ENCODE measurements around the gene IL1R2. TPM values are rescaled to one million over a fixed set of nuclear protein-coding genes. Genes with fewer than 3 reads are reported as not detected.

Gene IL1R2
- total and polyA plus RNA-seq, 9 of the 15 experiments (the other 6 are each of a cell fraction or from before 2014, with no cell fraction given), result 0.13 TPM; not detected in 8

DNA sequence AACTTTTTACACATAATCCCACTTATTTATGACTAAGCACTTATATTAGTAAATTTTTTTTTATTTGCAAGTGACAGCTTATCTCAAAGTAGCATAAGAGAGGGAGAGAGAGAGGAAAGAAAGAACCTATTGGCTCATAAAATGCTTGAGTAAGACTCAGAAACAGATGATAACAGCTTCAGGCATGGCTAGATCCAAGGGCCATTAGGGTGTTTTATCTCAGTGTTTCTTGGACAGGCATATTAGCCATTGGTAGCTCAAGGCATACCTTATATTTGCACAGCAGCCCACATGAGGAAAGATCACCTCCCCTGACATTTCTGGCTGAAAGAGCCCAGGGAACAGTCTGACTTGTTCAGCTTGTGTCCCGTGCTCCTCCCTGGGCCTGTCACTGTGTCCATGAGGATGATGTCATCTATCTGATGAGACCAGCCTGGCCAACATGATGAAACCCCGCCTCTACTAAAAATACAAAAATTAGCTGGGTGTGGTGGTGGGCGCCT is 64.4 kb downstream of the IL1R2 start (continued):
- TF ChIP-seq PHB2 (IDR thresholded peaks at IDR 0.05; ENCODE audit: low read depth), result no peak
- peak; percentile 34; the same call in 1 of the 2 replicates for TF ChIP-seq TAL1 (IDR thresholded peaks at IDR 0.05)
- no peak for TF ChIP-seq CHD4 (IDR thresholded peaks at IDR 0.05; ENCODE audit: insufficient read depth, insufficient replicate concordance, low read depth, low read length, poor library complexity, severe bottlenecking)
- no peak for TF ChIP-seq ESRRB (CRISPR knock-in tag; IDR thresholded peaks at IDR 0.05; ENCODE audit: borderline replicate concordance)
- TF ChIP-seq ZNF175 (CRISPR knock-in tag; IDR thresholded peaks at IDR 0.05; ENCODE audit: low read depth), result no peak
- TF ChIP-seq, protein P1, sequence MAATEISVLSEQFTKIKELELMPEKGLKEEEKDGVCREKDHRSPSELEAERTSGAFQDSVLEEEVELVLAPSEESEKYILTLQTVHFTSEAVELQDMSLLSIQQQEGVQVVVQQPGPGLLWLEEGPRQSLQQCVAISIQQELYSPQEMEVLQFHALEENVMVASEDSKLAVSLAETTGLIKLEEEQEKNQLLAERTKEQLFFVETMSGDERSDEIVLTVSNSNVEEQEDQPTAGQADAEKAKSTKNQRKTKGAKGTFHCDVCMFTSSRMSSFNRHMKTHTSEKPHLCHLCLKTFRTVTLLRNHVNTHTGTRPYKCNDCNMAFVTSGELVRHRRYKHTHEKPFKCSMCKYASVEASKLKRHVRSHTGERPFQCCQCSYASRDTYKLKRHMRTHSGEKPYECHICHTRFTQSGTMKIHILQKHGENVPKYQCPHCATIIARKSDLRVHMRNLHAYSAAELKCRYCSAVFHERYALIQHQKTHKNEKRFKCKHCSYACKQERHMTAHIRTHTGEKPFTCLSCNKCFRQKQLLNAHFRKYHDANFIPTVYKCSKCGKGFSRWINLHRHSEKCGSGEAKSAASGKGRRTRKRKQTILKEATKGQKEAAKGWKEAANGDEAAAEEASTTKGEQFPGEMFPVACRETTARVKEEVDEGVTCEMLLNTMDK (IDR thresholded peaks at IDR 0.05; ENCODE audit: borderline replicate concordance, insufficient read depth, low read depth, low read length, poor library complexity, severe bottlenecking), result no peak
- no peak for TF ChIP-seq RBM15 (IDR thresholded peaks at IDR 0.05; ENCODE audit: insufficient read depth, low read length)
- TF ChIP-seq ZNF644 (tag; IDR thresholded peaks at IDR 0.05; ENCODE audit: low read depth), result no peak
- TF ChIP-seq, protein P2, sequence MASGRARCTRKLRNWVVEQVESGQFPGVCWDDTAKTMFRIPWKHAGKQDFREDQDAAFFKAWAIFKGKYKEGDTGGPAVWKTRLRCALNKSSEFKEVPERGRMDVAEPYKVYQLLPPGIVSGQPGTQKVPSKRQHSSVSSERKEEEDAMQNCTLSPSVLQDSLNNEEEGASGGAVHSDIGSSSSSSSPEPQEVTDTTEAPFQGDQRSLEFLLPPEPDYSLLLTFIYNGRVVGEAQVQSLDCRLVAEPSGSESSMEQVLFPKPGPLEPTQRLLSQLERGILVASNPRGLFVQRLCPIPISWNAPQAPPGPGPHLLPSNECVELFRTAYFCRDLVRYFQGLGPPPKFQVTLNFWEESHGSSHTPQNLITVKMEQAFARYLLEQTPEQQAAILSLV (tag; IDR thresholded peaks at IDR 0.05), result no peak
- TF ChIP-seq HSF4 (CRISPR knock-in tag; IDR thresholded peaks at IDR 0.05; ENCODE audit: borderline replicate concordance), result no peak
- no peak for TF ChIP-seq NUFIP1 (IDR thresholded peaks at IDR 0.05; ENCODE audit: partially characterized antibody)
- no peak for TF ChIP-seq TRIM28 (IDR thresholded peaks at IDR 0.05)
- no peak for TF ChIP-seq MEF2A (IDR thresholded peaks at IDR 0.05; ENCODE audit: control insufficient read depth, low read depth, low read length)
- TF ChIP-seq PHF21A (IDR thresholded peaks at IDR 0.05; ENCODE audit: borderline replicate concordance, low read depth), result no peak
- no peak for TF ChIP-seq ILK (tag; IDR thresholded peaks at IDR 0.05; ENCODE audit: borderline replicate concordance, low read depth)
- no peak for TF ChIP-seq FIP1L1 (IDR thresholded peaks at IDR 0.05; ENCODE audit: low read depth, low read length, poor library complexity, severe bottlenecking)
- 0 out of 4 replicates have a peak, but pooled peaks of 1 of the 2 experiments have one; percentile 10 for TF ChIP-seq KDM1A (IDR thresholded peaks at IDR 0.05)
- TF ChIP-seq, protein P3, sequence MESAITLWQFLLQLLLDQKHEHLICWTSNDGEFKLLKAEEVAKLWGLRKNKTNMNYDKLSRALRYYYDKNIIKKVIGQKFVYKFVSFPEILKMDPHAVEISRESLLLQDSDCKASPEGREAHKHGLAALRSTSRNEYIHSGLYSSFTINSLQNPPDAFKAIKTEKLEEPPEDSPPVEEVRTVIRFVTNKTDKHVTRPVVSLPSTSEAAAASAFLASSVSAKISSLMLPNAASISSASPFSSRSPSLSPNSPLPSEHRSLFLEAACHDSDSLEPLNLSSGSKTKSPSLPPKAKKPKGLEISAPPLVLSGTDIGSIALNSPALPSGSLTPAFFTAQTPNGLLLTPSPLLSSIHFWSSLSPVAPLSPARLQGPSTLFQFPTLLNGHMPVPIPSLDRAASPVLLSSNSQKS (CRISPR knock-in tag; IDR thresholded peaks at IDR 0.05), result no peak
- no peak for TF ChIP-seq BCOR (IDR thresholded peaks at IDR 0.05)
- TF ChIP-seq ZBTB7A (IDR thresholded peaks at IDR 0.05; ENCODE audit: borderline replicate concordance, control insufficient read depth, low read depth, low read length), result no peak
- TF ChIP-seq, protein P4, sequence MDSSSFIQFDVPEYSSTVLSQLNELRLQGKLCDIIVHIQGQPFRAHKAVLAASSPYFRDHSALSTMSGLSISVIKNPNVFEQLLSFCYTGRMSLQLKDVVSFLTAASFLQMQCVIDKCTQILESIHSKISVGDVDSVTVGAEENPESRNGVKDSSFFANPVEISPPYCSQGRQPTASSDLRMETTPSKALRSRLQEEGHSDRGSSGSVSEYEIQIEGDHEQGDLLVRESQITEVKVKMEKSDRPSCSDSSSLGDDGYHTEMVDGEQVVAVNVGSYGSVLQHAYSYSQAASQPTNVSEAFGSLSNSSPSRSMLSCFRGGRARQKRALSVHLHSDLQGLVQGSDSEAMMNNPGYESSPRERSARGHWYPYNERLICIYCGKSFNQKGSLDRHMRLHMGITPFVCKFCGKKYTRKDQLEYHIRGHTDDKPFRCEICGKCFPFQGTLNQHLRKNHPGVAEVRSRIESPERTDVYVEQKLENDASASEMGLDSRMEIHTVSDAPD (CRISPR knock-in tag; IDR thresholded peaks at IDR 0.05), result no peak
- no peak for TF ChIP-seq CCAR2 (IDR thresholded peaks at IDR 0.05; ENCODE audit: low read depth, low read length)
- no peak for TF ChIP-seq TAF1 (IDR thresholded peaks at IDR 0.05; ENCODE audit: control insufficient read depth, extremely low read depth, insufficient read depth, low read length, severe bottlenecking)
- no peak for TF ChIP-seq HNRNPL (IDR thresholded peaks at IDR 0.05; ENCODE audit: low read depth, low read length)

All from K562 (cell line).